Measurements from ENCODE around the gene ADORA3. TPM values are rescaled to one million over a fixed set of nuclear protein-coding genes. Genes with fewer than 3 reads are reported as not detected.

ADORA3 gene
- total RNA-seq, 1 experiment from 2014 or later = 0.15 TPM

DNA sequence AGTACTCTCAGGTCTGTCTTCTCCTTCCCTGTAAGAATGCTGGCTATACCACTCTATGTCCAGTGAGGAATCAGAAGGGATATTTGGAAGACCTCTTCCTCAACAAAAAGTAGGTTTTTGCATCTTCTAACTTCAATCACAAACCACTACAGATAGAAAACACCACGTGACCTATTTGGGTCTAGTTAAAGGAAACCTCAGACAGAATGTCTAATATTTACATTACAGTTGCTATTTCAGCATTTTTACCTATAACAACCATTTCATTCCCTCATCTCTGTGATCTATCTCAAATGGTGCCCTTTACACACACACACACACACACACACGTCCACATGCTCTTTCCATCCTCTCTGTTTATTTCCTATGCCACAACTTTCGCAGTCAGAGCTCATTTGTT is 7.9 kb upstream of the ADORA3 start:
- no peak for ATAC-seq
- TF ChIP-seq, protein P1, sequence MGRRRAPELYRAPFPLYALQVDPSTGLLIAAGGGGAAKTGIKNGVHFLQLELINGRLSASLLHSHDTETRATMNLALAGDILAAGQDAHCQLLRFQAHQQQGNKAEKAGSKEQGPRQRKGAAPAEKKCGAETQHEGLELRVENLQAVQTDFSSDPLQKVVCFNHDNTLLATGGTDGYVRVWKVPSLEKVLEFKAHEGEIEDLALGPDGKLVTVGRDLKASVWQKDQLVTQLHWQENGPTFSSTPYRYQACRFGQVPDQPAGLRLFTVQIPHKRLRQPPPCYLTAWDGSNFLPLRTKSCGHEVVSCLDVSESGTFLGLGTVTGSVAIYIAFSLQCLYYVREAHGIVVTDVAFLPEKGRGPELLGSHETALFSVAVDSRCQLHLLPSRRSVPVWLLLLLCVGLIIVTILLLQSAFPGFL (CRISPR knock-in tag; IDR thresholded peaks at IDR 0.05; ENCODE audit: borderline replicate concordance) = no peak
- TF ChIP-seq, protein P2, sequence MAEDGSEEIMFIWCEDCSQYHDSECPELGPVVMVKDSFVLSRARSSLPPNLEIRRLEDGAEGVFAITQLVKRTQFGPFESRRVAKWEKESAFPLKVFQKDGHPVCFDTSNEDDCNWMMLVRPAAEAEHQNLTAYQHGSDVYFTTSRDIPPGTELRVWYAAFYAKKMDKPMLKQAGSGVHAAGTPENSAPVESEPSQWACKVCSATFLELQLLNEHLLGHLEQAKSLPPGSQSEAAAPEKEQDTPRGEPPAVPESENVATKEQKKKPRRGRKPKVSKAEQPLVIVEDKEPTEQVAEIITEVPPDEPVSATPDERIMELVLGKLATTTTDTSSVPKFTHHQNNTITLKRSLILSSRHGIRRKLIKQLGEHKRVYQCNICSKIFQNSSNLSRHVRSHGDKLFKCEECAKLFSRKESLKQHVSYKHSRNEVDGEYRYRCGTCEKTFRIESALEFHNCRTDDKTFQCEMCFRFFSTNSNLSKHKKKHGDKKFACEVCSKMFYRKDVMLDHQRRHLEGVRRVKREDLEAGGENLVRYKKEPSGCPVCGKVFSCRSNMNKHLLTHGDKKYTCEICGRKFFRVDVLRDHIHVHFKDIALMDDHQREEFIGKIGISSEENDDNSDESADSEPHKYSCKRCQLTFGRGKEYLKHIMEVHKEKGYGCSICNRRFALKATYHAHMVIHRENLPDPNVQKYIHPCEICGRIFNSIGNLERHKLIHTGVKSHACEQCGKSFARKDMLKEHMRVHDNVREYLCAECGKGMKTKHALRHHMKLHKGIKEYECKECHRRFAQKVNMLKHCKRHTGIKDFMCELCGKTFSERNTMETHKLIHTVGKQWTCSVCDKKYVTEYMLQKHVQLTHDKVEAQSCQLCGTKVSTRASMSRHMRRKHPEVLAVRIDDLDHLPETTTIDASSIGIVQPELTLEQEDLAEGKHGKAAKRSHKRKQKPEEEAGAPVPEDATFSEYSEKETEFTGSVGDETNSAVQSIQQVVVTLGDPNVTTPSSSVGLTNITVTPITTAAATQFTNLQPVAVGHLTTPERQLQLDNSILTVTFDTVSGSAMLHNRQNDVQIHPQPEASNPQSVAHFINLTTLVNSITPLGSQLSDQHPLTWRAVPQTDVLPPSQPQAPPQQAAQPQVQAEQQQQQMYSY (CRISPR knock-in tag; IDR thresholded peaks at IDR 0.05) = no peak
- TF ChIP-seq, protein P3, sequence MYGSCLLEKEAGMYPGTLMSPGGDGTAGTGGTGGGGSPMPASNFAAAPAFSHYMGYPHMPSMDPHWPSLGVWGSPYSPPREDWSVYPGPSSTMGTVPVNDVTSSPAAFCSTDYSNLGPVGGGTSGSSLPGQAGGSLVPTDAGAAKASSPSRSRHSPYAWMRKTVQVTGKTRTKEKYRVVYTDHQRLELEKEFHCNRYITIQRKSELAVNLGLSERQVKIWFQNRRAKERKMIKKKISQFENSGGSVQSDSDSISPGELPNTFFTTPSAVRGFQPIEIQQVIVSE (CRISPR knock-in tag; IDR thresholded peaks at IDR 0.05; ENCODE audit: borderline replicate concordance) = no peak
- TF ChIP-seq FOXP1 (CRISPR knock-in tag; IDR thresholded peaks at IDR 0.05; ENCODE audit: borderline replicate concordance) (no peak), TEAD1 (CRISPR knock-in tag; IDR thresholded peaks at IDR 0.05) (no peak), ZNF671 (CRISPR knock-in tag; IDR thresholded peaks at IDR 0.05) (no peak), ZNF263 (CRISPR knock-in tag; IDR thresholded peaks at IDR 0.05; ENCODE audit: low read depth) (no peak), NR2C2 (CRISPR knock-in tag; IDR thresholded peaks at IDR 0.05) (no peak), GRHL2 (CRISPR knock-in tag; IDR thresholded peaks at IDR 0.05; ENCODE audit: insufficient replicate concordance, severe bottlenecking) (no peak), SP1 (CRISPR knock-in tag; conservative IDR thresholded peaks at IDR 0.05) (no peak), ZNF317 (CRISPR knock-in tag; IDR thresholded peaks at IDR 0.05; ENCODE audit: borderline replicate concordance, low read depth) (no peak), ZNF121 (CRISPR knock-in tag; IDR thresholded peaks at IDR 0.05) (no peak), GTF2I (CRISPR knock-in tag; conservative IDR thresholded peaks at IDR 0.05) (no peak)
- TF ChIP-seq, protein P4, sequence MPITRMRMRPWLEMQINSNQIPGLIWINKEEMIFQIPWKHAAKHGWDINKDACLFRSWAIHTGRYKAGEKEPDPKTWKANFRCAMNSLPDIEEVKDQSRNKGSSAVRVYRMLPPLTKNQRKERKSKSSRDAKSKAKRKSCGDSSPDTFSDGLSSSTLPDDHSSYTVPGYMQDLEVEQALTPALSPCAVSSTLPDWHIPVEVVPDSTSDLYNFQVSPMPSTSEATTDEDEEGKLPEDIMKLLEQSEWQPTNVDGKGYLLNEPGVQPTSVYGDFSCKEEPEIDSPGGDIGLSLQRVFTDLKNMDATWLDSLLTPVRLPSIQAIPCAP (CRISPR knock-in tag; IDR thresholded peaks at IDR 0.05) = no peak
- TF ChIP-seq, protein P5, sequence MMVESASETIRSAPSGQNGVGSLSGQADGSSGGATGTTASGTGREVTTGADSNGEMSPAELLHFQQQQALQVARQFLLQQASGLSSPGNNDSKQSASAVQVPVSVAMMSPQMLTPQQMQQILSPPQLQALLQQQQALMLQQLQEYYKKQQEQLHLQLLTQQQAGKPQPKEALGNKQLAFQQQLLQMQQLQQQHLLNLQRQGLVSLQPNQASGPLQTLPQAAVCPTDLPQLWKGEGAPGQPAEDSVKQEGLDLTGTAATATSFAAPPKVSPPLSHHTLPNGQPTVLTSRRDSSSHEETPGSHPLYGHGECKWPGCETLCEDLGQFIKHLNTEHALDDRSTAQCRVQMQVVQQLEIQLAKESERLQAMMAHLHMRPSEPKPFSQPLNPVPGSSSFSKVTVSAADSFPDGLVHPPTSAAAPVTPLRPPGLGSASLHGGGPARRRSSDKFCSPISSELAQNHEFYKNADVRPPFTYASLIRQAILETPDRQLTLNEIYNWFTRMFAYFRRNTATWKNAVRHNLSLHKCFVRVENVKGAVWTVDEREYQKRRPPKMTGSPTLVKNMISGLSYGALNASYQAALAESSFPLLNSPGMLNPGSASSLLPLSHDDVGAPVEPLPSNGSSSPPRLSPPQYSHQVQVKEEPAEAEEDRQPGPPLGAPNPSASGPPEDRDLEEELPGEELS (CRISPR knock-in tag; IDR thresholded peaks at IDR 0.05) = no peak
- TF ChIP-seq, protein P6, sequence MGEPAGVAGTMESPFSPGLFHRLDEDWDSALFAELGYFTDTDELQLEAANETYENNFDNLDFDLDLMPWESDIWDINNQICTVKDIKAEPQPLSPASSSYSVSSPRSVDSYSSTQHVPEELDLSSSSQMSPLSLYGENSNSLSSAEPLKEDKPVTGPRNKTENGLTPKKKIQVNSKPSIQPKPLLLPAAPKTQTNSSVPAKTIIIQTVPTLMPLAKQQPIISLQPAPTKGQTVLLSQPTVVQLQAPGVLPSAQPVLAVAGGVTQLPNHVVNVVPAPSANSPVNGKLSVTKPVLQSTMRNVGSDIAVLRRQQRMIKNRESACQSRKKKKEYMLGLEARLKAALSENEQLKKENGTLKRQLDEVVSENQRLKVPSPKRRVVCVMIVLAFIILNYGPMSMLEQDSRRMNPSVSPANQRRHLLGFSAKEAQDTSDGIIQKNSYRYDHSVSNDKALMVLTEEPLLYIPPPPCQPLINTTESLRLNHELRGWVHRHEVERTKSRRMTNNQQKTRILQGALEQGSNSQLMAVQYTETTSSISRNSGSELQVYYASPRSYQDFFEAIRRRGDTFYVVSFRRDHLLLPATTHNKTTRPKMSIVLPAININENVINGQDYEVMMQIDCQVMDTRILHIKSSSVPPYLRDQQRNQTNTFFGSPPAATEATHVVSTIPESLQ (CRISPR knock-in tag; IDR thresholded peaks at IDR 0.05) = no peak
- TF ChIP-seq, protein P7, sequence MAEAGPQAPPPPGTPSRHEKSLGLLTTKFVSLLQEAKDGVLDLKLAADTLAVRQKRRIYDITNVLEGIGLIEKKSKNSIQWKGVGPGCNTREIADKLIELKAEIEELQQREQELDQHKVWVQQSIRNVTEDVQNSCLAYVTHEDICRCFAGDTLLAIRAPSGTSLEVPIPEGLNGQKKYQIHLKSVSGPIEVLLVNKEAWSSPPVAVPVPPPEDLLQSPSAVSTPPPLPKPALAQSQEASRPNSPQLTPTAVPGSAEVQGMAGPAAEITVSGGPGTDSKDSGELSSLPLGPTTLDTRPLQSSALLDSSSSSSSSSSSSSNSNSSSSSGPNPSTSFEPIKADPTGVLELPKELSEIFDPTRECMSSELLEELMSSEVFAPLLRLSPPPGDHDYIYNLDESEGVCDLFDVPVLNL (CRISPR knock-in tag; IDR thresholded peaks at IDR 0.05; ENCODE audit: borderline replicate concordance, low read depth) = no peak
- TF ChIP-seq, protein P8, sequence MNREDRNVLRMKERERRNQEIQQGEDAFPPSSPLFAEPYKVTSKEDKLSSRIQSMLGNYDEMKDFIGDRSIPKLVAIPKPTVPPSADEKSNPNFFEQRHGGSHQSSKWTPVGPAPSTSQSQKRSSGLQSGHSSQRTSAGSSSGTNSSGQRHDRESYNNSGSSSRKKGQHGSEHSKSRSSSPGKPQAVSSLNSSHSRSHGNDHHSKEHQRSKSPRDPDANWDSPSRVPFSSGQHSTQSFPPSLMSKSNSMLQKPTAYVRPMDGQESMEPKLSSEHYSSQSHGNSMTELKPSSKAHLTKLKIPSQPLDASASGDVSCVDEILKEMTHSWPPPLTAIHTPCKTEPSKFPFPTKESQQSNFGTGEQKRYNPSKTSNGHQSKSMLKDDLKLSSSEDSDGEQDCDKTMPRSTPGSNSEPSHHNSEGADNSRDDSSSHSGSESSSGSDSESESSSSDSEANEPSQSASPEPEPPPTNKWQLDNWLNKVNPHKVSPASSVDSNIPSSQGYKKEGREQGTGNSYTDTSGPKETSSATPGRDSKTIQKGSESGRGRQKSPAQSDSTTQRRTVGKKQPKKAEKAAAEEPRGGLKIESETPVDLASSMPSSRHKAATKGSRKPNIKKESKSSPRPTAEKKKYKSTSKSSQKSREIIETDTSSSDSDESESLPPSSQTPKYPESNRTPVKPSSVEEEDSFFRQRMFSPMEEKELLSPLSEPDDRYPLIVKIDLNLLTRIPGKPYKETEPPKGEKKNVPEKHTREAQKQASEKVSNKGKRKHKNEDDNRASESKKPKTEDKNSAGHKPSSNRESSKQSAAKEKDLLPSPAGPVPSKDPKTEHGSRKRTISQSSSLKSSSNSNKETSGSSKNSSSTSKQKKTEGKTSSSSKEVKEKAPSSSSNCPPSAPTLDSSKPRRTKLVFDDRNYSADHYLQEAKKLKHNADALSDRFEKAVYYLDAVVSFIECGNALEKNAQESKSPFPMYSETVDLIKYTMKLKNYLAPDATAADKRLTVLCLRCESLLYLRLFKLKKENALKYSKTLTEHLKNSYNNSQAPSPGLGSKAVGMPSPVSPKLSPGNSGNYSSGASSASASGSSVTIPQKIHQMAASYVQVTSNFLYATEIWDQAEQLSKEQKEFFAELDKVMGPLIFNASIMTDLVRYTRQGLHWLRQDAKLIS (CRISPR knock-in tag; IDR thresholded peaks at IDR 0.05; ENCODE audit: borderline replicate concordance) = no peak
- TF ChIP-seq, protein P9, sequence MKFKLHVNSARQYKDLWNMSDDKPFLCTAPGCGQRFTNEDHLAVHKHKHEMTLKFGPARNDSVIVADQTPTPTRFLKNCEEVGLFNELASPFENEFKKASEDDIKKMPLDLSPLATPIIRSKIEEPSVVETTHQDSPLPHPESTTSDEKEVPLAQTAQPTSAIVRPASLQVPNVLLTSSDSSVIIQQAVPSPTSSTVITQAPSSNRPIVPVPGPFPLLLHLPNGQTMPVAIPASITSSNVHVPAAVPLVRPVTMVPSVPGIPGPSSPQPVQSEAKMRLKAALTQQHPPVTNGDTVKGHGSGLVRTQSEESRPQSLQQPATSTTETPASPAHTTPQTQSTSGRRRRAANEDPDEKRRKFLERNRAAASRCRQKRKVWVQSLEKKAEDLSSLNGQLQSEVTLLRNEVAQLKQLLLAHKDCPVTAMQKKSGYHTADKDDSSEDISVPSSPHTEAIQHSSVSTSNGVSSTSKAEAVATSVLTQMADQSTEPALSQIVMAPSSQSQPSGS (CRISPR knock-in tag; IDR thresholded peaks at IDR 0.05; ENCODE audit: borderline replicate concordance, low read depth) = no peak
- Mint-ChIP-seq H3K27ac (no peak overlapping the region), H3K9me3 (no peaks in the 10 kb centered on the region), H3K4me1 (peaks cover 18% of the 10 kb centered on the region), H3K4me3 (no peak overlapping the region), H3K36me3 (no peaks in the 10 kb centered on the region), H3K27me3 (ENCODE audit: low read depth) (peaks cover 7% of the 10 kb centered on the region)
- ChIA-PET POLR2A (no interaction called here), CTCF (no interaction called here)
- DNase-seq (ENCODE audit: low spot score) = no peak
